ENCODE results near the gene MRPL50. TPM values are rescaled to one million over a fixed set of nuclear protein-coding genes. Genes with fewer than 3 reads are reported as not detected.

The MRPL50 gene
- total RNA-seq, 1 experiment from 2014 or later = 20.0 TPM

- no peaks in the 10 kb centered on the region for H3K79me2 ChIP-seq (ENCODE audit: insufficient read depth, low read length)
- Mint-ChIP-seq H3K27me3 (ENCODE audit: low read depth) (peaks cover 2% of the 10 kb centered on the region; the same call in 1 of the 2 replicates), H3K27ac (no peak overlapping the region), H3K36me3 (ENCODE audit: insufficient read depth in 1 of 3, low read depth in 3 of 3) (no peaks in the 10 kb centered on the region), H3K4me3 (no peak overlapping the region), H3K9me3 (no peaks in the 10 kb centered on the region), H3K4me1 (no peaks in the 10 kb centered on the region)
- no peak overlapping the region for H3K14ac ChIP-seq (ENCODE audit: insufficient read depth, low read length)
- no peak overlapping the region for H4K8ac ChIP-seq (replicated peaks; ENCODE audit: insufficient read length, low read depth, low read length)
- no peak overlapping the region for H3K56ac ChIP-seq (ENCODE audit: insufficient read length, low read depth, low read length)
- TF ChIP-seq CTCF (conservative IDR thresholded peaks at IDR 0.05) = no peak
- no peak overlapping the region for H2AFZ ChIP-seq (ENCODE audit: low read length)
- H4K91ac ChIP-seq (ENCODE audit: insufficient read length, low read depth, low read length) = no peak overlapping the region
- H4K5ac ChIP-seq (ENCODE audit: insufficient read length, low read depth, low read length) = no peak overlapping the region
- H2BK20ac ChIP-seq (ENCODE audit: low read depth, low read length, poor library complexity, severe bottlenecking) = no peak overlapping the region
- no peak overlapping the region for H3K9ac ChIP-seq (ENCODE audit: extremely low read depth, insufficient read length, low read length)
- H3K27ac ChIP-seq (ENCODE audit: insufficient read length, low read depth, low read length) = no peak overlapping the region
- H2BK120ac ChIP-seq (ENCODE audit: low read depth, low read length, poor library complexity, severe bottlenecking) = no peak overlapping the region
- no peak overlapping the region for H3T11ph ChIP-seq (ENCODE audit: low read length)
- H3K9me3 ChIP-seq (ENCODE audit: control insufficient read depth, low read depth, low read length) = no peaks in the 10 kb centered on the region
- H3K4ac ChIP-seq (ENCODE audit: low read depth, low read length) = no peak overlapping the region
- H2BK12ac ChIP-seq (ENCODE audit: insufficient read length, low read depth, low read length) = no peak overlapping the region
- H3K23ac ChIP-seq (ENCODE audit: insufficient read length, low read depth, low read length) = no peak overlapping the region
- H2AK5ac ChIP-seq (ENCODE audit: insufficient read length, low read length) = no peak overlapping the region
- no peaks in the 10 kb centered on the region for H3K4me1 ChIP-seq (ENCODE audit: insufficient read depth, low read length)
- WGBS (ENCODE audit: extremely low coverage, insufficient read length, low lambda C conversion rate) = no CpG with 5 or more reads among the region's 2 CpGs
- no peak overlapping the region for H3K4me2 ChIP-seq (ENCODE audit: insufficient read depth, insufficient read length, low read length)
- no peaks in the 10 kb centered on the region for H3K79me1 ChIP-seq (ENCODE audit: insufficient read depth, low read depth, low read length, poor library complexity, severe bottlenecking)
- no peak overlapping the region for H2BK15ac ChIP-seq (ENCODE audit: low read depth, low read length)
- H3K27me3 ChIP-seq (ENCODE audit: insufficient read depth, low read length) = no peaks in the 10 kb centered on the region
- H2BK5ac ChIP-seq (ENCODE audit: insufficient read length, low read length) = no peak overlapping the region
- H4K20me1 ChIP-seq (ENCODE audit: control insufficient read depth, insufficient read depth, insufficient read length) = no peaks in the 10 kb centered on the region
- no peaks in the 10 kb centered on the region for H3K23me2 ChIP-seq (ENCODE audit: insufficient read length, low read depth, low read length, poor library complexity, severe bottlenecking)
- H3K18ac ChIP-seq (ENCODE audit: insufficient read length, low read depth, low read length) = no peak overlapping the region
- DNase-seq = no peak
Measured at GRCh38 chr9:101437806-101438232, 39.4 kb upstream of the MRPL50 start.

Data from H9 (cell line).